Fibroblast of pulmonary artery (primary cell): ENCODE data around the gene TTC6.
"Not testable (repeated sequence)": the region's sequence is repeated elsewhere in the genome, so short reads cannot be mapped to it uniquely, and the experiment has no call there.

Source experiments
- DNase-seq: peaks from one replicate; pipeline ENCODE4 v3.0.0-alpha.2; 2010; ENCODE audit warnings: low read depth
- H3K4me3 ChIP-seq: replicated peaks from 2 replicates; pipeline ENCODE4 v1.5.1; 2011; ENCODE audit warnings: low read depth, mild to moderate bottlenecking, control low read depth, low read length, moderate library complexity
- CTCF ChIP-seq: IDR thresholded peaks from 2 replicates; pipeline ENCODE4 v1.5.1; 2011; ENCODE audit warnings: mild to moderate bottlenecking, control low read depth, low read length, inconsistent platforms; ENCODE audit errors: missing control alignments

TTC6 gene

GRCh38 chr14:37594971-37595808 lies at the start of gene TTC6, which contains the start of gene FOXA1:
Gene TTC6, plus strand, starts transcription at chr14:37595629. Its CDS starts 26,436 bp downstream, at chr14:37622065.
Gene FOXA1, minus strand, starts transcription at chr14:37595249. Its CDS starts 277 bp downstream, at chr14:37594972.
- DNase-seq, result no peak
- TF ChIP-seq CTCF, result no peak
- peak within 1 kb of the TSS; percentile 57 for H3K4me3 ChIP-seq

GRCh38 chr14:37546621-37547447 lies 48.6 kb upstream of the TTC6 start:
- H3K4me3 ChIP-seq, result no peak overlapping the region
- no peak for DNase-seq
- TF ChIP-seq CTCF, result no peak

GRCh38 chr14:37550511-37550910 lies 44.9 kb upstream of the TTC6 start:
- DNase-seq, result peak; percentile 37
- no peak for TF ChIP-seq CTCF
- H3K4me3 ChIP-seq, result no peak overlapping the region

GRCh38 chr14:37551119-37551518 lies 44.3 kb upstream of the TTC6 start:
- DNase-seq, result no peak
- TF ChIP-seq CTCF, result no peak
- H3K4me3 ChIP-seq, result no peak overlapping the region

GRCh38 chr14:37553935-37554550 lies 41.4 kb upstream of the TTC6 start:
- TF ChIP-seq CTCF, result no peak
- no peak overlapping the region for H3K4me3 ChIP-seq
- DNase-seq, result no peak

- not testable (repeated sequence) for H3K4me3 ChIP-seq, DNase-seq
Measured at GRCh38 chr14:37555596-37555995, 39.8 kb upstream of the TTC6 start.

GRCh38 chr14:37558740-37559139 lies 36.7 kb upstream of the TTC6 start:
- TF ChIP-seq CTCF, result no peak
- H3K4me3 ChIP-seq, result no peak overlapping the region
- no peak for DNase-seq
